ENCODE data around the gene CNIH4.

CNIH4 gene

DNA sequence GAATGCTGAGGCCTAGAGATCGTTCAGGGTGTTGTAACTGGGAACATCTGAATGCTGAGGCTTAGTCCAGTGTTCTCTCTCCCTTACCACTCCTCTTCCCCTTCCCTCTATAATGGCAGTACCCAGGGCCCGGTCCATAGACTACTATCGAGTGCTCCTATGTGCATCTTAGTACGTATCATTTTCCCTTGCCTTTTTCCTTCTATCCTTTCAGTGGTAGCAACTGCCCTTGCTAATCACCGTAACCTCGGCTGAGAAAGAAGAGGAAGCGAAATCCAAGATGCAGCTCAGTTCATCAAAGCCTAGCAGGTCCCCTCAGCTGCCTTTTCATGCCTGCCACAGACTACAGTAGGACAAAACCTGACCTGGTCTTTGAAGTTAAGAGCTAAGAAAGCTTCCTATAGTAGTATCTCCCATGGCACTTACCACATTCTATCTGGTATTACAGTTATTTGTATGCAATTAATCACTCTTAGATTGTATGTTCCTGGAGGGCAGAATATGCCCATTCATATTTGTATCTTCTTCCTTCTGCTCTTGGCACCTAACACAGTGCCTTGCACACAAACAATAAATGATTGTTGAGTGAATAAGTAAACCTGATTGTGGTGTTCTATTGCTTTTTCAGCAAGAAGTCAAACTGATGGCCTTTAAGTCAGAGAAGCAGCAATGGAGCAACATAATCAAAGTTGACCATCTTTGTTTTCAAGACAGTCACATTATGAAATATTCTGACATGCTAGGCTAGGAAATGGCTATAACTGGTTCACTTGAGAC lies 22.4 kb downstream of the CNIH4 start:
- no peak for TF ChIP-seq MYC (IDR thresholded peaks at IDR 0.05; ENCODE audit: low read depth, low read length)
- TF ChIP-seq, protein P1, sequence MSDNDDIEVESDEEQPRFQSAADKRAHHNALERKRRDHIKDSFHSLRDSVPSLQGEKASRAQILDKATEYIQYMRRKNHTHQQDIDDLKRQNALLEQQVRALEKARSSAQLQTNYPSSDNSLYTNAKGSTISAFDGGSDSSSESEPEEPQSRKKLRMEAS (IDR thresholded peaks at IDR 0.05; ENCODE audit: low read depth, low read length) = no peak
- TF ChIP-seq, protein P2, sequence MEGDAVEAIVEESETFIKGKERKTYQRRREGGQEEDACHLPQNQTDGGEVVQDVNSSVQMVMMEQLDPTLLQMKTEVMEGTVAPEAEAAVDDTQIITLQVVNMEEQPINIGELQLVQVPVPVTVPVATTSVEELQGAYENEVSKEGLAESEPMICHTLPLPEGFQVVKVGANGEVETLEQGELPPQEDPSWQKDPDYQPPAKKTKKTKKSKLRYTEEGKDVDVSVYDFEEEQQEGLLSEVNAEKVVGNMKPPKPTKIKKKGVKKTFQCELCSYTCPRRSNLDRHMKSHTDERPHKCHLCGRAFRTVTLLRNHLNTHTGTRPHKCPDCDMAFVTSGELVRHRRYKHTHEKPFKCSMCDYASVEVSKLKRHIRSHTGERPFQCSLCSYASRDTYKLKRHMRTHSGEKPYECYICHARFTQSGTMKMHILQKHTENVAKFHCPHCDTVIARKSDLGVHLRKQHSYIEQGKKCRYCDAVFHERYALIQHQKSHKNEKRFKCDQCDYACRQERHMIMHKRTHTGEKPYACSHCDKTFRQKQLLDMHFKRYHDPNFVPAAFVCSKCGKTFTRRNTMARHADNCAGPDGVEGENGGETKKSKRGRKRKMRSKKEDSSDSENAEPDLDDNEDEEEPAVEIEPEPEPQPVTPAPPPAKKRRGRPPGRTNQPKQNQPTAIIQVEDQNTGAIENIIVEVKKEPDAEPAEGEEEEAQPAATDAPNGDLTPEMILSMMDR (IDR thresholded peaks at IDR 0.05; ENCODE audit: low read depth, low read length) = no peak
- H3K4me3 ChIP-seq (ENCODE audit: low read depth, low read length) = no peak overlapping the region
- DNase-seq (ENCODE audit: low read depth) = peak; percentile 72

DNA sequence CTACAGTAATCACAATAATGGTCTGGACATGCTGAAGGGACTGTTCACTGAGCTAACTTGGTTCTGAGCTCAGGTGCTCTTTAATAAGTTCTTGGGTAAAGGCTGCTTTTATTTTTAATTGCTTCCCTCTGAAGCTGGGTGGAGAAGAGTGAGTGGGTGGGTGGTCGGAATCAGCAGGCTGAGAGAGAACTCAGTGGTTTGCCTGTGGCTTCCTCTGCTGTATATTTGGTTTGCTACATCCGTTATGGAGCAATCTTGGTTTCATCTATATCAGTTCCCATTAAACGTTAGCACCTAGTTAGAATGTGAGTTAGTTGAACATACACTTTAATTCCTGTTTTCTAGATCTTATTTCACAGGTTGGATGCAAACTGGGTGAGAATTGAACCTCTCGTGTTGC lies 23.3 kb downstream of the CNIH4 start:
- TF ChIP-seq, protein P1 (IDR thresholded peaks at IDR 0.05; ENCODE audit: low read depth, low read length) = no peak
- TF ChIP-seq MYC (IDR thresholded peaks at IDR 0.05; ENCODE audit: low read depth, low read length) = peak; percentile 44; the same call in 1 of the 2 replicates
- H3K4me3 ChIP-seq (ENCODE audit: low read depth, low read length) = peak overlapping the region; percentile 17
- peak; percentile 93 for DNase-seq (ENCODE audit: low read depth)

DNA sequence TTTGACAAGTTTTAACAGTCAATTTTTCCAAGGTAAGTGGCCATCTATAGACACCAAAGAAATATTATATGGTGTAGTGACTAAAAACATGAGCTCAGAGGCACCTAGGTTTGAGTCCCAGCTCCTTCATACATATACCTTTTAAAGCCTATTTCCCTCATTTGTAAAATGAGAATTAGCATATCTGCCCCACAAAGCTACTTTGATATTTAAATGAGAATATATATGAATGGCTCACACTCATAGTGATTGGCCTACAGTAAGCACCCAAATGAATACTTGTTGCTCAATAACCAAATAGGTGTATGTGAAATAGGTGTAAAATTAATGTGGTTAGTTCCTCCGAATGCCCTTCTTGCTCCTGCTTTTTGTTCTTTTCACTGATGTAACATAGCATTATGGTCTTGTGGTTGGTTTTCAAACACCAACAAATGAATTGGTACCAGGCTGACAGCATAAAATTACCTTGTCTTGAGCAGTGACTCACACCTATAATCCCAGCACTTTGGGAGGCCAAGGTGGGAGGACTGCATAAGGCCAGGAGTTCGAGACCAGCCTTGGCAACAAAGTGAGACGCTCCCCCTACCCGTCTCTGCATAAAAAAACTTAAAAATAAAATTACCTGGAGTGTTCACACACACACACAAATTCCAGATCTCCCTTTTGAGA lies 25.3 kb downstream of the CNIH4 start:
- TF ChIP-seq POLR2A (IDR thresholded peaks at IDR 0.05; ENCODE audit: extremely low read depth, insufficient read length) (no peak), MYC (IDR thresholded peaks at IDR 0.05; ENCODE audit: low read depth, low read length) (no peak)
- TF ChIP-seq, protein P1 (IDR thresholded peaks at IDR 0.05; ENCODE audit: low read depth, low read length) = no peak
- TF ChIP-seq, protein P2 (IDR thresholded peaks at IDR 0.05; ENCODE audit: low read depth, low read length) = no peak
- H3K4me3 ChIP-seq (ENCODE audit: low read depth, low read length) = no peak overlapping the region
- DNase-seq (ENCODE audit: low read depth) = no peak

DNA sequence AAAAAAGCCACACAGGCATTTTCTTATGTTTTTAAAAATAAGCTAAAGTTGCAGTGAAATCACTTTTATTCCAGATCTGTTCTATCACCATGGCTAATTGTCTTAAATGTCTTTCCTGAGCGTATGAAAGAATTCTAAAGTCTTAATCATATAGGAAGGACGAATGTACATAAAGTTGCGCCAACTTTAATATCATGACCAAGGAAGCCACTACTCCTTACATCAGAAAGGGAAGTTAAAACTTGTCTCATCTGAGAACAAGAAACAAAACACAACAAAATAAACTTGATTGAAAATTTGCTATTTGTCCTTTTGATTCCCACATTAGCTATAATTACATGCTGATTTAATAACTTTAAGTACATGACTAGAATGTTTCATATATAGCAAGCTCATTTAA lies 26.5 kb downstream of the CNIH4 start:
- no peak overlapping the region for H3K4me3 ChIP-seq (ENCODE audit: low read depth, low read length)
- TF ChIP-seq, protein P2 (IDR thresholded peaks at IDR 0.05; ENCODE audit: low read depth, low read length) = no peak
- no peak for TF ChIP-seq POLR2A (IDR thresholded peaks at IDR 0.05; ENCODE audit: extremely low read depth, insufficient read length)
- no peak for TF ChIP-seq MYC (IDR thresholded peaks at IDR 0.05; ENCODE audit: low read depth, low read length)
- TF ChIP-seq, protein P1 (IDR thresholded peaks at IDR 0.05; ENCODE audit: low read depth, low read length) = no peak
- peak; percentile 49 for DNase-seq (ENCODE audit: low read depth)

DNA sequence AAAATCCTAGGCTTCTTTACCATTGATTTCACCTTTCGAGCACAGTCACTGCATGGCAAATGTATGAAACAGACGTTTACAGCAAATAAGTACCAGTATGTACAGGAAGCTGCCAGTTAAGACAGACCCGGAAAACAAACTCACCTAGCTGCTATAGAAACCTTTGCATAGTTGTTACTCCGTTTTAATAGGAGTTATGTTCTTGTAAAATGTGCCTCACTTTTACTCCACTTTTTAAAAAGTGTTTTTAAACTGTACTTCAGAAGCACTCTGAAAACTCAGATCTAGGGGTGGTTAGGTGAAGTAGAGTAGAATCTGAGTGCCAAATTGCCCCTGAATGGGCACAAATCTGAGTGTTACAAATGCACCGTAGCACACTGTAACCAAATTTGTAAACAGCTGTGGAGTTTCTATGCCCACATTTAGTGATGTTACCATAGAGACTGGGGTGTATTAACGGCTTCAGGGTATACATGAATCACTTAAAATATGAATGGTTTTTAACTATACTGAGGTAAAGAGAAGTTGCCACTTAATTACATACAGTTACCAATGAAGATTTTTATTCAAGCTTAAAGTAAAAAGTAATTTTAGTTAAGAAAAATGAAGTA lies 30.7 kb downstream of the CNIH4 start:
- TF ChIP-seq MYC (IDR thresholded peaks at IDR 0.05; ENCODE audit: low read depth, low read length) (no peak), POLR2A (IDR thresholded peaks at IDR 0.05; ENCODE audit: extremely low read depth, insufficient read length) (no peak)
- TF ChIP-seq, protein P1 (IDR thresholded peaks at IDR 0.05; ENCODE audit: low read depth, low read length) = no peak
- TF ChIP-seq, protein P2 (IDR thresholded peaks at IDR 0.05; ENCODE audit: low read depth, low read length) = no peak
- no peak for DNase-seq (ENCODE audit: low read depth)

DNA sequence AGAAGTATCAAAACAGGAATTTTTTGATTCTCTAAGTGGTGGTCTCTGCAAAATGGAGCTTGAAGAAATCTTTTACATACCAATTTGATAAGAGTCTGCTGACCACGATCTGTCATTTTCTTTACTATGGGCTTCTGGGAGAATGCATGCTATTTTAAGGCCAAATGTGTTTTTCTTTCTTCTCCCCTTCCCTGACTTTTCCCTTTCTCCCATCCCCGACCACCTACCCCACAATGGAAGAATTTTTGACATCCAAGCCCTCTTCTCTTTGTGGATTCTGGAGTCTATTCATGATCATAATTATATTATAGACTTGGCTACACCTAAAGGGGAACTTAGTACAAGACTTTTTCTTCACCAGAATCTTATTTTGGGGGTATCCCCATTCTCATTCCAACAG lies 31.3 kb downstream of the CNIH4 start:
- no peak for DNase-seq (ENCODE audit: low read depth)
- no peak overlapping the region for H3K4me3 ChIP-seq (ENCODE audit: low read depth, low read length)
- TF ChIP-seq, protein P1 (IDR thresholded peaks at IDR 0.05; ENCODE audit: low read depth, low read length) = no peak
- TF ChIP-seq MYC (IDR thresholded peaks at IDR 0.05; ENCODE audit: low read depth, low read length) (no peak), POLR2A (IDR thresholded peaks at IDR 0.05; ENCODE audit: extremely low read depth, insufficient read length) (no peak)
- TF ChIP-seq, protein P2 (IDR thresholded peaks at IDR 0.05; ENCODE audit: low read depth, low read length) = no peak

More for the DNA sequence above, 30.7 kb downstream of the CNIH4 start:
- no peak overlapping the region for H3K4me3 ChIP-seq (ENCODE audit: low read depth, low read length)
